ENCODE results near the gene FCSK.

Gene FCSK

GRCh38 chr16:70476272-70477020, 22.1 kb downstream of the FCSK start:
- peak; percentile 30 to 42 (median 37) for DNase-seq (ENCODE audit: low read depth in 2 of 3, low spot score in 1 of 3)

- no peak for DNase-seq (ENCODE audit: low read depth in 2 of 3, low spot score in 1 of 3)
Observed at GRCh38 chr16:70478169-70478568, 23.8 kb downstream of the FCSK start.

GRCh38 chr16:70478912-70479341, 24.5 kb downstream of the FCSK start:
- no peak for DNase-seq (ENCODE audit: low read depth in 2 of 3, low spot score in 1 of 3)

GRCh38 chr16:70480127-70481105, 26.0 kb downstream of the FCSK start:
- DNase-seq (ENCODE audit: low read depth in 2 of 3, low spot score in 1 of 3) = no peak

GRCh38 chr16:70481929-70482536, 27.6 kb downstream of the FCSK start:
- DNase-seq (ENCODE audit: low read depth in 2 of 3, low spot score in 1 of 3) = no peak

- no peak for DNase-seq (ENCODE audit: low read depth in 2 of 3, low spot score in 1 of 3)
Observed at GRCh38 chr16:70482624-70483023, 28.2 kb downstream of the FCSK start.

- no peak for DNase-seq (ENCODE audit: low read depth in 2 of 3, low spot score in 1 of 3)
Observed at GRCh38 chr16:70483426-70483825, 29.0 kb downstream of the FCSK start.

GRCh38 chr16:70484867-70485266, 30.5 kb downstream of the FCSK start:
- no peak for DNase-seq (ENCODE audit: low read depth in 2 of 3, low spot score in 1 of 3)

- DNase-seq (ENCODE audit: low read depth in 2 of 3, low spot score in 1 of 3) = no peak
Observed at GRCh38 chr16:70490261-70490660, 35.9 kb downstream of the FCSK start.

- DNase-seq (ENCODE audit: low read depth in 2 of 3, low spot score in 1 of 3) = no peak
Observed at GRCh38 chr16:70493802-70494201, 39.4 kb downstream of the FCSK start.

GRCh38 chr16:70494202-70494770, 39.9 kb downstream of the FCSK start:
- DNase-seq (ENCODE audit: low read depth in 2 of 3, low spot score in 1 of 3) = no peak

GRCh38 chr16:70494777-70495176, 40.4 kb downstream of the FCSK start:
- DNase-seq (ENCODE audit: low read depth in 2 of 3, low spot score in 1 of 3) = no peak

- no peak for DNase-seq (ENCODE audit: low read depth in 2 of 3, low spot score in 1 of 3)
Observed at GRCh38 chr16:70495425-70496182, 41.2 kb downstream of the FCSK start.

- DNase-seq (ENCODE audit: low read depth in 2 of 3, low spot score in 1 of 3) = peak in 2 of 3 donors; percentile 12 to 26
Observed at GRCh38 chr16:70496513-70496912, 42.1 kb downstream of the FCSK start.

- no peak for DNase-seq (ENCODE audit: low read depth in 2 of 3, low spot score in 1 of 3)
Observed at GRCh38 chr16:70508752-70509151, 54.4 kb downstream of the FCSK start.

GRCh38 chr16:70510216-70510615, 55.8 kb downstream of the FCSK start:
- DNase-seq (ENCODE audit: low read depth in 2 of 3, low spot score in 1 of 3) = no peak

- DNase-seq (ENCODE audit: low read depth in 2 of 3, low spot score in 1 of 3) = no peak
Observed at GRCh38 chr16:70511833-70512232, 57.4 kb downstream of the FCSK start.

GRCh38 chr16:70512456-70512855, 58.1 kb downstream of the FCSK start:
- DNase-seq (ENCODE audit: low read depth in 2 of 3, low spot score in 1 of 3) = no peak

- no peak for DNase-seq (ENCODE audit: low read depth in 2 of 3, low spot score in 1 of 3)
Observed at GRCh38 chr16:70520612-70521297, 66.4 kb downstream of the FCSK start.
